Astrocyte (in vitro differentiated cells and primary cell): ENCODE measurements around the gene MICU2. TPM values are rescaled to one million over a fixed set of nuclear protein-coding genes. Genes with fewer than 3 reads are reported as not detected.
"Not testable (repeated sequence)": the region's sequence is repeated elsewhere in the genome, so short reads cannot be mapped to it uniquely, and the experiment has no call there.

ENCODE experiments used
- DNase-seq: peaks from one replicate; pipeline ENCODE4 v3.0.0-alpha.2; 2010; ENCODE audit warnings: low read depth
- FAIRE-seq: peaks from 2 replicates; lab custom pipeline; 2011; peaks lifted over from hg19 to GRCh38; lab: Jason Lieb, UNC
- H2AFZ ChIP-seq: 2 replicates; pipeline ENCODE4 v1.6.0; 2012; ENCODE audit warnings: low read depth, low read length, inconsistent platforms
- H3K27ac ChIP-seq: 2 replicates; pipeline ENCODE4 v1.5.1; 2011; ENCODE audit warnings: low read depth, low read length, inconsistent platforms
- H3K27me3 ChIP-seq: 2 replicates; pipeline ENCODE4 v1.6.0; 2011; ENCODE audit warnings: low read length, inconsistent platforms; ENCODE audit not compliant: insufficient read depth
- H3K36me3 ChIP-seq: 2 replicates; pipeline ENCODE4 v1.5.1; 2011; ENCODE audit warnings: low read length, inconsistent platforms; ENCODE audit not compliant: insufficient read depth
- H3K4me1 ChIP-seq: 2 replicates; pipeline ENCODE4 v1.5.1; 2011; ENCODE audit warnings: low read length, inconsistent platforms; ENCODE audit not compliant: insufficient read depth
- H3K4me2 ChIP-seq: 2 replicates; pipeline ENCODE4 v1.6.0; 2012; ENCODE audit warnings: low read length, inconsistent platforms
- H3K4me3 ChIP-seq: 2 replicates; pipeline ENCODE4 v1.5.1; 2011; ENCODE audit warnings: low read depth, mild to moderate bottlenecking, low read length, inconsistent platforms; ENCODE audit not compliant: insufficient read depth
- H3K79me2 ChIP-seq: 2 replicates; pipeline ENCODE4 v1.6.0; 2012; ENCODE audit warnings: mild to moderate bottlenecking, low read length, inconsistent platforms; ENCODE audit not compliant: insufficient read depth
- H3K9ac ChIP-seq: 2 replicates; pipeline ENCODE4 v1.6.0; 2012; ENCODE audit warnings: mild to moderate bottlenecking, low read length, inconsistent platforms
- H3K9me3 ChIP-seq: 2 replicates; pipeline ENCODE4 v1.5.1; 2012; ENCODE audit warnings: low read depth, mild to moderate bottlenecking, low read length, inconsistent platforms; ENCODE audit not compliant: insufficient read depth
- H4K20me1 ChIP-seq: 2 replicates; pipeline ENCODE4 v1.6.0; 2012; ENCODE audit warnings: low read length, inconsistent platforms; ENCODE audit not compliant: insufficient read depth
- H3K27ac Mint-ChIP-seq: one replicate; pipeline ENCODE4 v1.8.0; 2021; ENCODE audit warnings: mild to moderate bottlenecking, mixed read lengths; ENCODE audit not compliant: unreplicated experiment
- H3K27me3 Mint-ChIP-seq: one replicate; pipeline ENCODE4 v1.8.0; 2021; ENCODE audit warnings: low read depth, mixed read lengths; ENCODE audit not compliant: unreplicated experiment
- H3K36me3 Mint-ChIP-seq: one replicate; pipeline ENCODE4 v1.8.0; 2021; ENCODE audit warnings: low read depth, mixed read lengths; ENCODE audit not compliant: unreplicated experiment
- H3K4me1 Mint-ChIP-seq: one replicate; pipeline ENCODE4 v1.8.0; 2021; ENCODE audit warnings: low read depth, mixed read lengths; ENCODE audit not compliant: unreplicated experiment
- H3K4me3 Mint-ChIP-seq: one replicate; pipeline ENCODE4 v1.8.0; 2021; ENCODE audit warnings: mild to moderate bottlenecking, moderate library complexity, mixed read lengths; ENCODE audit not compliant: unreplicated experiment
- H3K9me3 Mint-ChIP-seq: one replicate; pipeline ENCODE4 v1.8.0; 2021; ENCODE audit warnings: mild to moderate bottlenecking, mixed read lengths; ENCODE audit not compliant: unreplicated experiment
- EZH2 ChIP-seq: IDR thresholded peaks from 2 replicates; pipeline ENCODE4 v1.6.1; 2012; ENCODE audit warnings: mild to moderate bottlenecking, low read length, inconsistent platforms; ENCODE audit not compliant: insufficient read depth
- total RNA-seq: library from RNA; stranded (reverse); gene quantifications from 2 replicates; pipeline ENCODE4 v1.2.1, GENCODE V29; 2021
- TF ChIP-seq, protein P1 (sequence below): IDR thresholded peaks from 2 replicates; pipeline ENCODE4 v1.5.1; 2011; ENCODE audit warnings: low read depth, mild to moderate bottlenecking, inconsistent platforms, low read length, moderate library complexity; ENCODE audit not compliant: insufficient read depth

MICU2 gene
- total RNA-seq, 1 donor from 2014 or later = 31.8 TPM

- Mint-ChIP-seq H3K4me3 (no peak overlapping the region), H3K27me3 (no peaks in the 10 kb centered on the region), H3K4me1 (peaks cover 21% of the 10 kb centered on the region), H3K27ac (no peak overlapping the region), H3K9me3 (no peaks in the 10 kb centered on the region), H3K36me3 (peaks cover 5% of the 10 kb centered on the region)
- H2AFZ ChIP-seq = no peak overlapping the region
- H3K9me3 ChIP-seq = no peaks in the 10 kb centered on the region
- peaks cover 14% of the 10 kb centered on the region for H3K79me2 ChIP-seq
- H3K27me3 ChIP-seq = no peaks in the 10 kb centered on the region
- H3K27ac ChIP-seq = no peak overlapping the region
- no peaks in the 10 kb centered on the region for H3K4me1 ChIP-seq
- H3K4me3 ChIP-seq = no peak overlapping the region
- no peak overlapping the region for H3K4me2 ChIP-seq
- TF ChIP-seq, protein P1, sequence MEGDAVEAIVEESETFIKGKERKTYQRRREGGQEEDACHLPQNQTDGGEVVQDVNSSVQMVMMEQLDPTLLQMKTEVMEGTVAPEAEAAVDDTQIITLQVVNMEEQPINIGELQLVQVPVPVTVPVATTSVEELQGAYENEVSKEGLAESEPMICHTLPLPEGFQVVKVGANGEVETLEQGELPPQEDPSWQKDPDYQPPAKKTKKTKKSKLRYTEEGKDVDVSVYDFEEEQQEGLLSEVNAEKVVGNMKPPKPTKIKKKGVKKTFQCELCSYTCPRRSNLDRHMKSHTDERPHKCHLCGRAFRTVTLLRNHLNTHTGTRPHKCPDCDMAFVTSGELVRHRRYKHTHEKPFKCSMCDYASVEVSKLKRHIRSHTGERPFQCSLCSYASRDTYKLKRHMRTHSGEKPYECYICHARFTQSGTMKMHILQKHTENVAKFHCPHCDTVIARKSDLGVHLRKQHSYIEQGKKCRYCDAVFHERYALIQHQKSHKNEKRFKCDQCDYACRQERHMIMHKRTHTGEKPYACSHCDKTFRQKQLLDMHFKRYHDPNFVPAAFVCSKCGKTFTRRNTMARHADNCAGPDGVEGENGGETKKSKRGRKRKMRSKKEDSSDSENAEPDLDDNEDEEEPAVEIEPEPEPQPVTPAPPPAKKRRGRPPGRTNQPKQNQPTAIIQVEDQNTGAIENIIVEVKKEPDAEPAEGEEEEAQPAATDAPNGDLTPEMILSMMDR = no peak
- no peak for TF ChIP-seq EZH2
- DNase-seq (no peak), FAIRE-seq (no peak)
- no peak overlapping the region for H3K9ac ChIP-seq
- H4K20me1 ChIP-seq = peaks cover 12% of the 10 kb centered on the region
- peaks cover 7% of the 10 kb centered on the region for H3K36me3 ChIP-seq
Observed at GRCh38 chr13:21567714-21568113, 36.3 kb downstream of the MICU2 start.

GRCh38 chr13:21557995-21558394 is 46.0 kb downstream of the MICU2 start:
- no peak overlapping the region for H3K4me3 Mint-ChIP-seq
- no peak for FAIRE-seq
- H3K4me1 ChIP-seq = no peaks in the 10 kb centered on the region
- no peaks in the 10 kb centered on the region for H3K27me3 ChIP-seq
- peaks cover 5% of the 10 kb centered on the region for H3K36me3 Mint-ChIP-seq
- H3K9me3 Mint-ChIP-seq = peaks cover 6% of the 10 kb centered on the region
- no peak overlapping the region for H3K27ac Mint-ChIP-seq
- H3K4me3 ChIP-seq = no peak overlapping the region
- no peak overlapping the region for H3K4me2 ChIP-seq
- no peak overlapping the region for H3K27ac ChIP-seq
- H3K9ac ChIP-seq = no peak overlapping the region
- H4K20me1 ChIP-seq = peaks cover 4% of the 10 kb centered on the region
- H3K79me2 ChIP-seq = peaks cover 2% of the 10 kb centered on the region
- H3K36me3 ChIP-seq = peaks cover 3% of the 10 kb centered on the region
- H3K4me1 Mint-ChIP-seq = no peaks in the 10 kb centered on the region
- TF ChIP-seq, protein P1 = peak; percentile 39
- TF ChIP-seq EZH2 = no peak
- no peaks in the 10 kb centered on the region for H3K27me3 Mint-ChIP-seq
- no peaks in the 10 kb centered on the region for H3K9me3 ChIP-seq
- no peak for DNase-seq
- H2AFZ ChIP-seq = no peak overlapping the region

- H3K9me3 ChIP-seq = no peaks in the 10 kb centered on the region
- H3K27me3 Mint-ChIP-seq = no peaks in the 10 kb centered on the region
- H3K4me3 ChIP-seq = no peak overlapping the region
- no peaks in the 10 kb centered on the region for H3K4me1 Mint-ChIP-seq
- H3K4me1 ChIP-seq = no peaks in the 10 kb centered on the region
- no peak overlapping the region for H3K27ac Mint-ChIP-seq
- FAIRE-seq (no peak), DNase-seq (no peak)
- TF ChIP-seq EZH2 = no peak
- TF ChIP-seq, protein P1 = no peak
- no peaks in the 10 kb centered on the region for H3K27me3 ChIP-seq
- H3K9me3 Mint-ChIP-seq = peaks cover 6% of the 10 kb centered on the region
- H3K27ac ChIP-seq = no peak overlapping the region
- H3K36me3 ChIP-seq = peaks cover 3% of the 10 kb centered on the region
- H3K79me2 ChIP-seq = peaks cover 2% of the 10 kb centered on the region
- H4K20me1 ChIP-seq = peaks cover 4% of the 10 kb centered on the region
- H3K4me2 ChIP-seq = no peak overlapping the region
- H2AFZ ChIP-seq = no peak overlapping the region
- H3K9ac ChIP-seq = no peak overlapping the region
- H3K36me3 Mint-ChIP-seq = peaks cover 5% of the 10 kb centered on the region
- no peak overlapping the region for H3K4me3 Mint-ChIP-seq
Observed at GRCh38 chr13:21556051-21556450, 47.9 kb downstream of the MICU2 start.

DNA sequence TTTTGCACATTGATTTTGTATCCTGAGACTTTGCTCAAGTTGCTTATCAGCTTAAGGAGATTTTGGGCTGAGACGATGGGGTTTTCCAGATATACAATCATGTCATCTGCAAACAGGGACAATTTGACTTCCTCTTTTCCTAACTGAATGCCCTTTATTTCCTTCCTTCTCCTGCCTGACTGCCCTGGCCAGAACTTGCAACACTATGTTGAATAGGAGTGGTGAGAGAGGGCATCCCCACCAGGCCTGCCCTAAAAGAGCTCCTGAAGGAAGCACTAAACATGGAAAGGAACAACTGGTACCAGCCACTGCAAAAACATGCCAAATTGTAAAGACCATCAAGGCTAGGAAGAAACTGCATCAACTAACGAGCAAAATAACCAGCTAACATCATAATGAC is 50.7 kb downstream of the MICU2 start:
- not testable (repeated sequence) for H3K9me3 Mint-ChIP-seq, H2AFZ ChIP-seq, H3K27me3 Mint-ChIP-seq, H3K27me3 ChIP-seq, H3K27ac Mint-ChIP-seq, H3K9ac ChIP-seq, H3K4me1 Mint-ChIP-seq, H4K20me1 ChIP-seq, H3K4me1 ChIP-seq, FAIRE-seq, H3K9me3 ChIP-seq, H3K79me2 ChIP-seq, H3K36me3 Mint-ChIP-seq, H3K27ac ChIP-seq, H3K4me2 ChIP-seq, H3K4me3 Mint-ChIP-seq, H3K4me3 ChIP-seq, H3K36me3 ChIP-seq, DNase-seq
